K562 (cell line): ENCODE results near the gene SYMPK. TPM values are rescaled to one million over a fixed set of nuclear protein-coding genes. Genes with fewer than 3 reads are reported as not detected.
A peak's percentile ranks its signal among the peaks of the same experiment; 100 is the strongest.

Experiments used
- ATAC-seq: fragments of 200-7000 bp; cut with Tn5 transposase; 3 replicates; pipeline ENCODE4 v1.9.1; 2020; ENCODE audit warnings: moderate library complexity
- BruUV-seq: library from RNA; stranded (reverse); fragments of 400-500 nt; replicated peaks from 2 replicates; lab custom pipeline; 2021; lab: Mats Ljungman, UMichigan
- CTCF ChIA-PET: fragments of 300-600 bp; formaldehyde crosslinking; extraction: SDS; loops from one replicate; lab custom pipeline; 2021; ENCODE audit warnings: low intra/inter-chr PET ratio; lab: Yijun Ruan, JAX
- POLR2A ChIA-PET: fragments of 300-600, 350-650 bp; sonication (Branson Sonifier 250); formaldehyde crosslinking; extraction: SDS; loops from one replicate; lab custom pipeline; 2021; ENCODE audit warnings: antibody characterized with exemption, inconsistent platforms; lab: Yijun Ruan, JAX
- DNase-seq, 4 experiments: peaks; one replicate each; pipeline versions ENCODE4 v3.0.0 to v3.0.0-alpha.2; 2011 to 2018; ENCODE audit warnings: low spot score in 3 of 4, mixed read lengths in 3 of 4; ENCODE audit errors: extremely low read depth in 1 of 4
- FAIRE-seq: peaks from 2 replicates; lab custom pipeline; 2011; peaks lifted over from hg19 to GRCh38; lab: Jason Lieb, UNC
- H2AFZ ChIP-seq: 2 replicates; pipeline ENCODE4 v1.6.0; 2011; ENCODE audit warnings: low read depth, low read length, control low read depth, inconsistent platforms
- H3K27ac ChIP-seq: fragments of 200-600 bp; 3 replicates; pipeline ENCODE4 v1.8.0; 2011; ENCODE audit warnings: low read depth, mild to moderate bottlenecking, control low read depth, inconsistent platforms, low read length, moderate library complexity, mixed read lengths; ENCODE audit errors: extremely low read depth
- H3K27me3 ChIP-seq, 2 experiments: fragments of 300-600 bp in 1 of 2; 2 replicates in 1 of 2; 3 replicates in 1 of 2; pipeline versions ENCODE4 v1.6.0 to v1.8.0; 2011; ENCODE audit warnings: inconsistent platforms in 2 of 2, low read length in 2 of 2, mild to moderate bottlenecking in 1 of 2, mixed read lengths in 1 of 2, moderate library complexity in 1 of 2; ENCODE audit not compliant: control insufficient read depth in 2 of 2, insufficient read depth in 2 of 2
- H3K36me3 ChIP-seq: fragments of 300-600 bp; 3 replicates; pipeline ENCODE4 v1.8.0; 2011; ENCODE audit warnings: mild to moderate bottlenecking, low read length, inconsistent platforms; ENCODE audit not compliant: control insufficient read depth, insufficient read depth
- H3K4me1 ChIP-seq, 2 experiments: fragments of 200-600 bp in 1 of 2; replicated peaks in 1 of 2; 2 replicates in 1 of 2; 3 replicates in 1 of 2; pipeline versions ENCODE4 v1.5.1 to v1.8.0; 2011; ENCODE audit warnings: inconsistent platforms in 2 of 2, low read length in 2 of 2, mild to moderate bottlenecking in 1 of 2, mixed read lengths in 1 of 2, moderate library complexity in 1 of 2; ENCODE audit not compliant: control insufficient read depth in 2 of 2, insufficient read depth in 2 of 2
- H3K4me2 ChIP-seq: 2 replicates; pipeline ENCODE4 v1.6.1; 2011; ENCODE audit warnings: low read length, control low read depth, inconsistent platforms, mixed read lengths; ENCODE audit not compliant: insufficient read depth
- H3K4me3 ChIP-seq: fragments of 200-600 bp; sonication (generic), shearing (Covaris generic); 2 replicates; pipeline ENCODE4 v1.5.1; 2016; ENCODE audit warnings: control low read depth, inconsistent platforms
- H3K79me2 ChIP-seq: fragments of 200-600 bp; 3 replicates; pipeline ENCODE4 v1.8.0; 2011; ENCODE audit warnings: low read length, inconsistent platforms; ENCODE audit not compliant: control insufficient read depth, insufficient read depth
- H3K9ac ChIP-seq, 2 experiments: 2 replicates each; pipeline versions ENCODE4 v1.6.0 to v1.6.1; 2011; ENCODE audit warnings: low read depth in 2 of 2, low read length in 2 of 2, control low read depth in 1 of 2, inconsistent platforms in 1 of 2, mild to moderate bottlenecking in 1 of 2, mixed read lengths in 1 of 2; ENCODE audit not compliant: insufficient read depth in 1 of 2
- H3K9me1 ChIP-seq: one replicate; pipeline ENCODE4 v1.6.0; 2011; ENCODE audit warnings: inconsistent platforms, mild to moderate bottlenecking, low read length, moderate library complexity; ENCODE audit not compliant: control insufficient read depth, insufficient read depth
- H3K9me3 ChIP-seq: replicated peaks from 2 replicates; pipeline ENCODE4 v1.5.1; 2011; ENCODE audit warnings: low read depth, low read length, inconsistent platforms; ENCODE audit not compliant: control insufficient read depth, insufficient read depth
- H4K20me1 ChIP-seq: replicated peaks from 2 replicates; pipeline ENCODE4 v1.6.1; 2011; ENCODE audit warnings: low read length, inconsistent platforms, mixed read lengths; ENCODE audit not compliant: control insufficient read depth, insufficient read depth
- ATF4 ChIP-seq: fragments of 450-650 bp; formaldehyde crosslinking; IDR thresholded peaks from 2 replicates; pipeline ENCODE4 v1.4.0; 2022; ENCODE audit warnings: mild to moderate bottlenecking, moderate library complexity
- RBFOX2 ChIP-seq: fragments of 200-400 bp; formaldehyde crosslinking; IDR thresholded peaks from 2 replicates; pipeline ENCODE4 v1.6.1; 2017; ENCODE audit warnings: low read depth, mild to moderate bottlenecking, low read length, moderate library complexity
- U2AF2 ChIP-seq: fragments of 200-400 bp; formaldehyde crosslinking; optimal IDR thresholded peaks from 2 replicates; pipeline ENCODE3; 2017; ENCODE audit warnings: low read depth, mild to moderate bottlenecking, low read length
- ZBTB40 ChIP-seq, 2 experiments: fragments of 450-650 bp in 1 of 2; sonication (generic) in 1 of 2; formaldehyde crosslinking in 1 of 2; IDR thresholded peaks; 2 replicates each; pipeline versions ENCODE4 v1.7.1 to v1.9.0; 2016 to 2022; ENCODE audit warnings: inconsistent platforms in 1 of 2, mild to moderate bottlenecking in 1 of 2, missing genetic modification reagents in 1 of 2
- ZC3H11A ChIP-seq: IDR thresholded peaks from 2 replicates; pipeline ENCODE4 v1.6.1; 2012; ENCODE audit warnings: low read depth, low read length, improper control_type of control experiment
- ZNF75A ChIP-seq: fragments of 450-650 bp; formaldehyde crosslinking; IDR thresholded peaks from 2 replicates; pipeline ENCODE4 v1.4.0; 2020; ENCODE audit warnings: mild to moderate bottlenecking
- WGBS: fragments of 100-300 bp; shearing (Covaris generic); methylation state at CpG from one replicate; pipeline ENCODE4 v1.1.6; 2016; ENCODE audit warnings: low coverage, mixed read lengths; ENCODE audit not compliant: insufficient coverage; ENCODE audit errors: missing lambda C conversion rate; 5-methylcytosine and 5-hydroxymethylcytosine counted together
- in situ Hi-C: fragments of 300-500 bp; cut with MboI; formaldehyde crosslinking; loops from 4 replicates; pipeline ENCODE4 v1.15.0; 2018; ENCODE audit warnings: inconsistent platforms, mixed read lengths
- intact Hi-C: fragments of 100-400 bp; cut with micrococcal nuclease; formaldehyde crosslinking; loops from 2 replicates; pipeline ENCODE4 v1.14.2; 2022
- polyA plus RNA-seq, 8 experiments: library from polyadenylated mRNA; depleted of rRNA in 4 of 8; stranded (reverse) in 5 of 8; unstranded in 3 of 8; fragments of >200 nt; fragmentation: Nextera tagmentation in 2 of 8; fragmentation: Illumina TruSeq in 1 of 8; extraction: Ambion mirVana in 2 of 8; extraction: Trizol in 1 of 8; gene quantifications; 2 replicates each; pipeline versions ENCODE4 v1.2.1 to v1.2.3, GENCODE V29; 2011 to 2014; ENCODE audit warnings: inconsistent platforms in 1 of 8, missing spikeins in 1 of 8
- total RNA-seq, 7 experiments: library from RNA; depleted of rRNA in 6 of 7; stranded (reverse); fragments of >200 nt in 6 of 7; fragmentation: Illumina TruSeq in 2 of 7; extraction: Trizol in 2 of 7; gene quantifications; 2 replicates each; pipeline versions ENCODE4 v1.2.1 to v1.2.3, GENCODE V29; 2011 to 2021; ENCODE audit warnings: low replicate concordance in 1 of 7

Gene SYMPK
- total and polyA plus RNA-seq, 9 of the 15 experiments (the other 6 are each of a cell fraction or from before 2014, with no cell fraction given): 0.73 to 95.5 (median 58.4) TPM

GRCh38 chr19:45777395-45777961 is 85.5 kb downstream of the SYMPK start:
- Histone ChIP-seq H3K27ac (no peak overlapping the region), H3K4me2 (no peak overlapping the region), H3K4me3 (no peak overlapping the region), H3K9me3 (no peaks in the 10 kb centered on the region), H3K27me3 (no peaks in the 10 kb centered on the region), H4K20me1 (peaks cover 10% of the 10 kb centered on the region; the same call in 1 of the 2 replicates), H3K36me3 (peaks cover 24% of the 10 kb centered on the region; the same call in 2 of the 3 replicates), H3K9me1 (peaks cover 5% of the 10 kb centered on the region), H3K9ac (no peak overlapping the region; a peak in 1 of 4 replicates), H3K4me1 (peaks cover 16 to 57% of the 10 kb centered on the region in 2 experiments), H3K79me2 (no peaks in the 10 kb centered on the region), H2AFZ (no peak overlapping the region)
- ATAC-seq: no peak
- WGBS: 95% methylated on average over 32 of the region's 34 CpGs
- POLR2A ChIA-PET: no interaction called here
- no TSS peak for BruUV-seq
- FAIRE-seq: no peak
- CTCF ChIA-PET: no interaction called here
- intact Hi-C loops: no loop called here
- no peak for DNase-seq
- in situ Hi-C loops: no loop called here
- no peak for TF ChIP-seq U2AF2
- TF ChIP-seq RBFOX2: peak; percentile 58
- no peak for TF ChIP-seq ZNF75A (CRISPR knock-in tag)
- no peak for TF ChIP-seq ATF4 (CRISPR knock-in tag)
- no peak for TF ChIP-seq ZBTB40 (IDR thresholded peaks at IDR 0.05)
- TF ChIP-seq ZBTB40 (CRISPR knock-in tag; IDR thresholded peaks at IDR 0.05): no peak
- no peak for TF ChIP-seq ZC3H11A
